ENCODE results near the gene THY1.

- TF ChIP-seq CTCF (IDR thresholded peaks at IDR 0.05) (no peak), EZH2 (IDR thresholded peaks at IDR 0.05) (no peak)
Observed at GRCh38 chr11:119417726-119418540, 5.0 kb downstream of the THY1 start.

All from neural progenitor cell (in vitro differentiated cells).